HG03457 (cell line): ENCODE measurements around the gene GZMH.
"Not testable (repeated sequence)": the region's sequence is repeated elsewhere in the genome, so short reads cannot be mapped to it uniquely, and the experiment has no call there.

Experiments used
- ATAC-seq: cut with Tn5 transposase; IDR thresholded peaks from one replicate; pipeline ENCODE4 v1.9.1; 2021; ENCODE audit warnings: moderate number of reproducible peaks; ENCODE audit not compliant: unreplicated experiment

The GZMH gene

DNA sequence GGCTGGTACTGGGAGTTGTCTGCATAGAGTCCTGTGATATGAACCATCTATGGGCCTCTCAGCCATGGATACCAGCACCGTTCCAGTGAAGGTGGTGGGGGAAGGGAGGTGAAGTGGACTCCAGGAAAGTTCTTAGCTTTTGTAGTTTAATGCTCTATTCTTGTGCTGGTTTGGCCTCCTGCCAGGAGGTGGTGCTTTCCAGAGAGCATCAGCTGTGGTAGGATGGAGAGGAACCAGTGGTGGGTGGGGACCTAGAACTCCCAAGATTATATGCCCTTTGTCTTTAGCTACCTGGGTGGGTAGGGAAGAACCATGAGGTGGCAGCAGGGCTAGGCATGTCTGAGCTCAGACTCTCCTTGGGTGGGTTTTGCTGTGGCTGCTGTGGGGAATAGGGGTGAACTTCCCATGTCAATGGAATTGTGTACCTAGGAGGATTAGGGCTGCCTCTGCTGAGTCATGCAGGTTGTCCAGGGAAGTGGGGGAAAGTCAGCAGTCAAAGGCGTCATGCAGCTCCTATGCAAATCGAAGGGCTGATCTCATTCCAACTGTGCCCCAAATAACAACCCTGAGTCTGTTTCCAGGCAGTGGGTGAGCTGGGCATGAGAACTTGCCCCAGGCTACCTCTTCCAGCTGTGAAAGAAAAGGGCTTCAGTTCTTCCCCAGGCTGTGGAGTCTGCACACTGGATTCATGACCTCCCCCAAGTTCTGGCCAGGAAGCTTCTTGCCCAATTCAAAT lies 14.2 kb downstream of the GZMH start:
- no peak for ATAC-seq

DNA sequence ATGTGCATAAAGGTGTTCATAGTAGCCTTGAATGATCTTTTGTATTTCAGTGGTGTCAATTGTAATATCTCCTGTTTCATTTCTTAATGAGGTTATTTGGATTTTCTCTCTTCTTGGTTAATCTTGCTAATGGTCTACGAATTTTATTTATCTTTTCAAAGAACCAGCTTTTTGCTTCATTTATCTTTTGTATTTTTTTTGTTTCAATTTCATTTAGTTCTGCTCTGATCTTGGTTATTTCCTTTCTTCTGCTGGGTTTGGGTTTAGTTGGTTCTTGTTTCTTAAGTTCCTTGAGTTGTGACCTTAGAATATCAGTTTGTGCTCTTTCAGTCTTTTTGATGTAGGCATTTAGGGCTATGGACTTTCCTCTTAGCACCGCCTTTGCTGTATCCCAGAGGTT lies 18.5 kb downstream of the GZMH start:
- not testable (repeated sequence) for ATAC-seq

DNA sequence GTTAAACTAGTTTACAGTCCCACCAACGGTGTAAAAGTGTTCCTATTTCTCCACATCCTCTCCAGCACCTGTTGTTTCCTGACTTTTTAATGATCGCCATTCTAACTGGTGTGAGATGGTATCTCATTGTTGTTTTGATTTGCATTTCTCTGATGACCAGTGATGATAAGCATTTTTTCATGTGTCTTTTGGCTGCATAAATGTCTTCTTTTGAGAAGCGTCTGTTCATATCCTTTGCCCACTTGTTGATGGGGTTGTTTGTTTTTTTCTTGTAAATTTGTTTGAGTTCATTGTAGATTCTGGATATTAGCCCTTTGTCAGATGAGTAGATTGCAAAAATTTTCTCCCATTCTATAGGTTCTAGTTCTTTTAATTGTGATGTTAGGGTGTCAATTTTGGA lies 25.1 kb downstream of the GZMH start:
- ATAC-seq = not testable (repeated sequence)

DNA sequence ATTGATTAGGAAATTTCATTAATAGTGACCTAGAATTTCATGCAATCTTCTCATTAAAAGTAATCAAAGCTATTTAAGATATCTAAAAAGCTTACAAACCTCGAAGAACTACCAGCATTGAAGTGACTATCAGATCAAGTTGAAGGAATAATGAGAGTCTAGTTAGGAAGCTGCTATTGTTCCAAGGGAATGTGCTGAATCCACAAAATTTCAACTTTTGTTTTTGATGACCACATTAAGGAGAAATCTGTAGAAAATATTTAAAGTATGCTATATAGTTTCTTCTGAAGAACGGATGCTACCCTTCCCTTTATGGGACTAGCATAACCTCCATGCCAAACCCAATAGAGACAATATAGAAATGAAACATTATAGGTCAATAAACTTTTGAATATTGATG lies 30.9 kb downstream of the GZMH start:
- ATAC-seq = no peak

DNA sequence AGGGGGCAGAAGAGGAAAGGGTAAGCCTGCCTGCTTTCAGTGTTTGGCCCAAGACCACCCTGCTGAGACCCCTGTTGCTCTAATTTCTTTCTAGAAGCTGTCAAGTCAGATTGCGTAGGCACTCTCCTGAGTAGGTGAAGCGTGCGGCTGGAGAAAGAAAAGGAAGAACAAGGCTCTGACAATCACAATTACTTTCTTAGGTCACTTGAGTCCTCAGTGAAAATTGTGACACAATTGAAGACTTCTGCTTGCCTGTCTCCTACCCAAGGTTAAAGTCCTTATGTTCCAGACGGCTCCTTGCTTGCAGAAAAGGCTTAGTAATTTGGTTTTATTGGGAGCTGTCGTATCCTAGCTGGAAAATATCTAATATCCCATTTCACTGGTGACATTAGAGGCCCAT lies 32.7 kb downstream of the GZMH start:
- no peak for ATAC-seq

DNA sequence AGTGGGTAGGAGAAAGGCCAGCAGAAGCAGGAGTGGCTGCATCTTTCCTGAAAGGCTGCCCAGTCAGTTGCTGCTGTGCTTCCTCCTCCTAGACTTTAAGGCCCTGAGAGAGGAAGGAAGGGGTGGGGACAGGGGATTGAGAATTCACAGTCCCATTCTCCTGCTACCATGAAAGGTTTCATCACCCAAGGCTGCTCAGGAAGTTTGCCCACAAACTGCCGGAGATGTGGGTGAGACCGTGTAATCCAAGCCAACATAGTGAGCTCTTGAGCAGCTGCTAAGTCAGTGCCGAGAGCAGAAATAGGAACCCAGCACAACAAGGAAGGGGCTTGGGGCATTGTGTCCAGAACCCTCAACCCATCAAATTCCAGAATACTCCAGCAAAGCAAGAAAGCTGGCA lies 33.3 kb downstream of the GZMH start, which contains the start of gene CTSG:
Gene CTSG, minus strand, starts transcription at position 69 of the 400 bp plus-strand sequence. Its CDS starts 27 bp downstream, at position 42.
- ATAC-seq = no peak

DNA sequence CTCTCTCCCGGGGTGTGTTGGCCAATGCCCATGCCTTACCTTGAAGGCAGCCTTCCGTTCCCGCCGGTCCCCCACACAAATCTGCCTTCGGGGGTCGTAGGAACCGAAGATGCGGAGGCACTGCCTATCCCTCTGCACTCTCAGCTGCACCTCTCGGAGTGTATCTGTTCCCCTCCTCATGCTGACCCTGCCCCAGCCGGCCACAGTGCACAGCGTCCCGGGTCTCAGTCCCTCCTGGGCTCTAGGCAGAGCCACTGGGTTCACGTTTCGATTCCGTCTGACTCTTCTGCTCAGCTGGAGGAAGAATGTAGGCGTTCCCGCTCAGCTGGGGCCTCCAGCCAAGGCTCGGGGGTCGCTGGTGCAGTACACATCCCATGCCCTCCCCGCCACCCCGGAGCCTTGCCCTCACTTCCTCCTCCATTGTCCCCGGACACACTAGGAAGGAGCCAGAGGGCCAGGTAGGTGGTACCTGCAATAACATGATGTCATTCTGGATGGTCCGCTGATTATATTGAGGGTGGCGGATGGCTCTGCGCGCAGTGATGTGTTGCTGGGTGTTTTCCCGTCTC lies 35.2 kb downstream of the GZMH start:
- ATAC-seq = no peak

DNA sequence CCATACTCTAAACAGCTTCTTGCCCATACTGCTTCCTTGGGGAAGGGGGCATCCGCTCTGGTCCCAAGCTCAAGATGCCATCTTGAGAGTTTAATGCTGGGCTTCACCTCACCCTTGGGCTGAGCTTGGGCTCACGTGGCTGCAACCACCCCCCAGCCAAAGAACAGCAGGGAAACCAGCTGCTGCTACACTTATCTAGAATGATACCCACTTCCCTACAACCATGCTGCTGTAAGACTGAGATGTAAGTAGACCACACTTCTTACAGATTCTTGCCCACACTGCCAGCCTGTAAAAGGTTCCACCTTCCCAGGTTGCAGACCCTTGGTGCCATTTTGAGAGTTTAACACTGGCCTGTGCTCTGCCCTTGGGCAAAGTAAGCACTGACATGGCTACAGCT lies 43.2 kb downstream of the GZMH start:
- no peak for ATAC-seq

DNA sequence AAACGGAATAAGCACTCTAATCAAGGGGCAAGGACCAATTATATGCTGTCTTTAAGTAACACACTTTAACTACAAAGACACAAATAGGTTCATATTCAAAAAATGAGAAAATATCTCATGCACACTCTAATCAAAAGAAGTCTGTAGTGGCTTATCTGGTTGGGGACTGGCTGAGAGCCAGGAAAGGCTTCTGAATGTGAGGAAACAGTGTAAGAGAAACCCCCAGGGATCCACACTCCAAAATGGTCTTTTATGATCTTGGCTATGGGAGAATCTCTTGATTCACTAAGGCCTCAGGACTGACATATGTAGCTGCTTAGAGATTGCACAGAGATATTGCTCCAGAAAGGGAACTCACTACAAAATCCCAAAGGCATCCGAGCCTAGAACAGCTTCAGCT lies 43.7 kb downstream of the GZMH start:
- ATAC-seq = no peak

DNA sequence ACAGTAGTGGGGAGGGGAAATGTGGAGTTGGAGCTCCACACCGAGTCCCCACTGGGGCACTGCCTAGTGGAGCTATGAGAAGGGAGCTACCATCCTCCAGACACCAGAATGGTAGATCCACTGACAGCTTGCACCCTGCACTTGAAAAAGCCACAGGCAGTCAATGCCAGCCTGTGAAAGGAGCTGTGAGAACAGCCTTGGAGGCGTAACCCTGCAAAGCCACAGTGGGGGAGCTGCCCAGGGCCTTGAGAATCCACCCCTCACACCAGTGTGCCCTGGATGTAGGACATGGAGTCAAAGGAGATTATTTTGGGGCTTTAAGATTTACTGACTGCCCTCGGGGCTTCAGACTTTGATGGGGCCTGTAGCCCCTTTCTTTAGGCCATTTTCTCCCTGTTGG lies 46.0 kb downstream of the GZMH start:
- no peak for ATAC-seq

DNA sequence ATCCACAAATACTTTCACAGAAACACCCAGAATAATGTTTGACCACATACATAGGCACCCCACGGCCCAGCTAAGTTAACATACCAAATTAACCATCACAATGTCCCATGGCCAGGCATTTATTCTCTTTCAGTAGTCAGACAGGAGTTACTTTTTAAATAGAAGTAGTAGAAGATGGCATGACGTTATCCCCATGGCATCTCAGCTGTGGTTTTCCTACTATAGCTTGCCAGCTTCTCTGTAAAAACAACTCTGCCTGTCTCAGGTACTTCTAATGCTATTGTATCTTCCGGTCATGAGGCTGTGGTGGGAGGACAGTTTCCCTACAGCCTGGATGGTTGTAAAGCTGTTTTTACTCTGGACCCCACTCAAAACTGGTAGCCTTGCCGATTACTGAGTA lies 52.7 kb downstream of the GZMH start:
- ATAC-seq = no peak
